HG03064 (cell line): Measurements from ENCODE around the gene PRPF40B.
"Not testable (repeated sequence)": the region's sequence is repeated elsewhere in the genome, so short reads cannot be mapped to it uniquely, and the experiment has no call there.

ENCODE experiments used
- ATAC-seq: cut with Tn5 transposase; IDR thresholded peaks from one replicate; pipeline ENCODE4 v1.9.1; 2021; ENCODE audit warnings: low read depth; ENCODE audit not compliant: unreplicated experiment

Gene PRPF40B

DNA sequence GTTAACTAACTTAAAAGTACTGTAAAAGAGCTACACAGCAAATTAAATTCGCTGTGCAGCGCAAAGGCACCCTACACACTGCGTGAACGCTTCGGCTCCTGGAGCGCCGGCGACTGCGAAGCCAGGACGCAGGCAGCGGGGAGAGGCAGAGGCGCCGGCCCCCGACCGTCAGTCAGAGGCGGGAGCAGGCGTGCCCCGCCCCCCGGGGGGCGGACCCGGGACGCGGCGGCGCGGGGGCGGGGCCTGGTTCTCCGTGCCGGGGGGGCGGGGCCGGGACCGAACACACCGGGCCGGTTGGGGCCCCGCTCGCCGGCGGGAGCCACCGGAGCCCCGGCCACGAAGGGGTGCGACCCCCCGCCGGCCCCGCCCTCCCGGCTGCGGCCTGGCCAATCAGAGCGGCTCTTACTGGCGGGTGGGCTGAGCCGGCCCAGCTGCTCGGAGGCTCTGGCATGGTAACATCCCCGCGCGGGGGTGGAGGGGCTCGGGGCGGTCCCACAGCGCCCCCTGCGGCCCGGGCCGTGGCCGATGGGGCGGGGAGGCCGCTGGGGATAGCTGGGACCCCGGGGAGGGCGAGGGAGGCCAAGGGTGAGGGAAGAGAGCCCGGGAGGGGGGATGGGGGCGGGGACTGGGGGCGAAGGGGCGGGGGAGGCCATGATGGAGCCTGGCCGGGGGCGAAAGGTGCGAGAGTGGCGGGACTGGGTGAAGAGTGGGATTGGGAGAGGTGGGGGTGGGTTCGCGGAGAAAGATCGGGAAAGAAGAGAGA is at the start of gene PRPF40B:
Gene PRPF40B, plus strand, starts transcription at position 420 of the 763 bp plus-strand sequence. Its CDS starts 30 bp downstream, at position 450.
- peak; percentile 58 for ATAC-seq

- ATAC-seq = no peak
Measured at GRCh38 chr12:49577589-49578315, 45.6 kb upstream of the PRPF40B start.

- ATAC-seq = no peak
Measured at GRCh38 chr12:49578471-49579112, 44.8 kb upstream of the PRPF40B start.

GRCh38 chr12:49580572-49581535 is 42.5 kb upstream of the PRPF40B start:
- ATAC-seq = no peak

GRCh38 chr12:49582201-49582600 is 41.2 kb upstream of the PRPF40B start:
- no peak for ATAC-seq

DNA sequence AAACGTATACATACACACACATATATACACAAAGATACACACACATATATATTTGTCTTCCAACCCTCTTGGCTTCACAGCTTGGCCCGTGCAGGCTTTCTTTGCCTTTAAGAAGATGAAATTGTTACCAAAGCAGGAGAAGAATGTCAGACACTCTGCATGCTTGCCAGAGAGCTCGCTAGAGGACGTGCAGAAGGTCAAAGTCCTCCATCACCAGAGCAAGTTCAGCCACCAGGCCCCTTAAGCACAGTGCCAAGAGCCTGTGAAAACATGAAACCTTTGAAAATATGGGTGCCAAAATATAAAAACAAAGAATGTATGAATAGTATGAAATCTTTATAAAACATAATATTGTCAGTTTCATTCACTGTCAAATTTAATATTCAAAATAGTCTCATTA is 40.5 kb upstream of the PRPF40B start:
- no peak for ATAC-seq

- no peak for ATAC-seq
Measured at GRCh38 chr12:49583366-49584094, 39.8 kb upstream of the PRPF40B start.

DNA sequence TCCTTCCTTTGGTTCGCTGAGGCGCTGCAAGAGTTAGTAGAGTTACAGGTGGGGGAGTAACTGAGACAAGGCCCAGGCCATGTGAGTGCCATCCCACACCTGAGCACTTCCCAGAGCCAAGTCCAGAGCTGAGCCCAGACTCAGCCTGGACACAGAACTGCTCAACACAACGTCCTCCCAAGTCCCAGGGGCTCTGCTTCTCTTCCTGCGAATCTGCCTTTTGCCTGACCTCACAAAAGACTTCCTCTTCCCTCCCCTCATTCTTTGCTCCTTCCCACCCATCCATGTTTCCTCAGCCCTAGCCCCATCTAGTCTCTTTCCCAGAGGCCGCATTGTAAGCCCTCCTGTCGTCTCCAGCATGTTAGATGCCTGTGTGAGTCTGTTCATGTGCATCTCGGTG is 38.8 kb upstream of the PRPF40B start:
- ATAC-seq = no peak

GRCh38 chr12:49585477-49586459 is 37.6 kb upstream of the PRPF40B start:
- no peak for ATAC-seq

GRCh38 chr12:49587174-49587908 is 36.0 kb upstream of the PRPF40B start:
- ATAC-seq = no peak

GRCh38 chr12:49588281-49588680 is 35.1 kb upstream of the PRPF40B start:
- ATAC-seq = no peak

- ATAC-seq = no peak
Measured at GRCh38 chr12:49588721-49589516, 34.4 kb upstream of the PRPF40B start.

DNA sequence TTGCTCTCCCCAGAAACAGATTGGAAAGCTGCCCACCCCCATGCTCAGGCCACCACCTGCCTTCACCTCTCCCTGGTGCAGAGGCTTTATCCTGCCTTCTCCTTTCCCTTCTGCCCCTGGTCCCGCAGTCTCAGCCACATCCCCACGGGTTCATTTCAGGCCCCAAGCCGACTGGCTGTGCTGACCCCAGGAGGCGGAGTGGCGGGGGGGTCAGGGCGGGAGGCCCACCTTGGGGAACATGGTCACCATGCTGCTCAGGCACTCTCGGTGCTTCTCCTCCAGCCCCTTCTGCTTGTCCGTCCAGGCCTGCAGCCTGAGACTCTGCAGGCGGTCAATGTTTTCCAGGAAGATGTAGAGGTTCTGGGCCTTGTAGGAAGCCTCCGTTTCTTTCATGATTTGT is 24.8 kb upstream of the PRPF40B start:
- no peak for ATAC-seq

DNA sequence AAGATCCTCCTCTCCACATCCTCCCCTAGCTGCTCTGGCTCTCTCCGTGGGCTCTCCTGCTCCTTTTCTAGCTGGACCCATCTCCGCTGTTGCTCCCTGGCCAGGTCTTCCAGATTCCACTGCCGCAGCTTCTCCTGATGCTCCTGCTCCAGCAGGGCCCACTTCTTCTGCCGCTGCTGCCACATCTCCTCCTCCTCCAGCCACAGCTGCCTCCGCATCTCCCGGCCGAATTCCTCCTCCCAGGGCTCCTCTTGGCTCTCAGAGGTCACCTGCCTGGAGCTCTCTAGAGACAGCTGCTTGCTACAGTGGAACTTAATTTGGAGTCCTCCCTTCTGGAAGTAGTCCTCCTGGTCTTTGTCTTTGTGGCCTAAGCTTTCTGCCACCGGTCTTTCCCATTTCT is 23.4 kb upstream of the PRPF40B start:
- no peak for ATAC-seq

DNA sequence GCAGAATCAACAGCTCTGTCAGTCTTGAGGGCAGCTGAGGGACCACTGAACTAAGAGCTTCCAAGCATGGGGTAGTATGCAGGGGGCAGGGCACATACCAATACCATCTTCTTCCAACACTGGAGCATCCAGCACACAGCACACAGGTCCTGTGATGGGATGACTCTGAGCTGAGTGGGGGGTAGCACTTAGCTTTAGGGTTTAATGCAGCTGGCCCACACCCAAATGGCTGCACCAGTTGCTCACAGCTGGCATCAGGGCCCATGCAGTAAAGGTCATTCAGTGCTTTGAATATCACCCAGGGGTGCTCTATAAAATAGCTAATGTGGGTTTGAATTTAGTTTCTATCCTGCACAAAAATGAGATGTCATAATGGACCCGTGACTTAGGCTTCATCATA is 19.6 kb upstream of the PRPF40B start:
- ATAC-seq = no peak

DNA sequence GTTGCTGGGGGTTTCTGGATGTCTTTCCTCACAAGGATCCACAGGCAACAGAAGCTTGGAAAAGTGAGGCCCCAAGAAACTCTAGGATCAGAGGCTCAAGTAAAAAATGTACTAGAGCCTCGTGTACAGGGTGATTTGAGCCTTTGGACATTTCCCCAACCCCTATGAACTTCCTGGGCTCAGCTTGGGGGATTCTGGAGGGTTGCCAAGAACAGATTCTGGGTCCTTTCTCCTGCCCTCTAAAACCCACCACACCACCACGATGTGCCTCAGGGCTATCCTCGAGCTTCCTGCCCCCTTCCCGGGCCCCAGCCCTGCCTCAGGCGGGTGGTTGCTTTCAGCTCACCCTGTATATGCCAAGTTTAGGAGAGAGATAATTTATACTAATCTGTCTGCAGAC is 18.5 kb upstream of the PRPF40B start:
- ATAC-seq = no peak

- not testable (repeated sequence) for ATAC-seq
Measured at GRCh38 chr12:49605539-49605938, 17.8 kb upstream of the PRPF40B start, which contains the start of gene FAM186B. FAM186B (minus strand) TSS chr12:49605639; CDS start chr12:49605477, 162 bp downstream.
